Fibroblast of mammary gland (primary cell): Measurements from ENCODE around the gene OBP2B.
"Not testable (repeated sequence)": the region's sequence is repeated elsewhere in the genome, so short reads cannot be mapped to it uniquely, and the experiment has no call there.

Experiments used
- DNase-seq: peaks from one replicate; pipeline ENCODE4 v3.0.0-alpha.2; 2010; ENCODE audit warnings: low read depth
- H3K4me3 ChIP-seq: 2 replicates; pipeline ENCODE4 v1.5.1; 2011; ENCODE audit warnings: low read depth, mild to moderate bottlenecking, low read length, moderate library complexity; ENCODE audit not compliant: control insufficient read depth
- CTCF ChIP-seq: conservative IDR thresholded peaks from 2 replicates; pipeline ENCODE4 v1.5.1; 2011; ENCODE audit warnings: low read depth, low read length, inconsistent platforms; ENCODE audit not compliant: control insufficient read depth, insufficient read depth

The OBP2B gene

GRCh38 chr9:133254471-133254870 is 45.4 kb upstream of the OBP2B start:
- no peak for DNase-seq
- H3K4me3 ChIP-seq, result no peak overlapping the region
- no peak for TF ChIP-seq CTCF

- no peak for DNase-seq
- TF ChIP-seq CTCF, result no peak
- no peak overlapping the region for H3K4me3 ChIP-seq
These were observed 44.2 kb upstream of the OBP2B start for GRCh38 chr9:133253268-133253667.

GRCh38 chr9:133252301-133253020 is 43.4 kb upstream of the OBP2B start:
- DNase-seq, result no peak
- H3K4me3 ChIP-seq, result no peak overlapping the region

GRCh38 chr9:133251773-133252172 is 42.7 kb upstream of the OBP2B start:
- TF ChIP-seq CTCF, result no peak
- no peak overlapping the region for H3K4me3 ChIP-seq
- no peak for DNase-seq

More at GRCh38 chr9:133252301-133253020, 43.4 kb upstream of the OBP2B start:
- no peak for TF ChIP-seq CTCF

- not testable (repeated sequence) for DNase-seq, H3K4me3 ChIP-seq
These were observed 42.2 kb upstream of the OBP2B start for GRCh38 chr9:133251221-133251620.

GRCh38 chr9:133250741-133251170 is 41.7 kb upstream of the OBP2B start:
- H3K4me3 ChIP-seq, result no peak overlapping the region
- no peak for TF ChIP-seq CTCF
- DNase-seq, result no peak

GRCh38 chr9:133249337-133249736 is 40.3 kb upstream of the OBP2B start:
- no peak for TF ChIP-seq CTCF
- no peak overlapping the region for H3K4me3 ChIP-seq
- DNase-seq, result no peak
